ENCODE results near the gene PTPRK.
A peak's percentile ranks its signal among the peaks of the same experiment; 100 is the strongest.

The PTPRK gene

GRCh38 chr6:128007658-128008057 lies 512.7 kb downstream of the PTPRK start:
- peak; percentile 18 for TF ChIP-seq CTCF (IDR thresholded peaks at IDR 0.05; ENCODE audit: low read depth, low read length)
- DNase-seq (ENCODE audit: extremely low read depth, low read depth) = peak; percentile 43

DNA sequence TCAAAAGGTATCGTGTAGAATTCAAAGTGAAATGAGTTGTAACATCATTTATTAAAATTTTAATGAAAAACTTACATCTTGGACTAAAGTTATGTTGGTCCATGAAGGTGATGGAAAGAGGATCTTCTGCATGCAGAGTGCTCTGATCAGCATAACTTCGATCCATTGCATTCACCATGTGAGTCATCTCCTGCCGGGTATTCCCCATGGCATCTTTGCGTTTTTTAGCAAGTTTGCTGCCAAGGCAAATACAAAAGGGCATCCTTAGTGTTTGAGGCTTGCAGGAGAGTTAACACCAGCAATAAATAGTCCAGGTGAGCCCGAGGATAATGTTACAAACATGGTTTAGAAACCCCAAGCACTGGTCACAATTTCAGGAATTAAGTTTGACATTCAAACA lies 515.4 kb downstream of the PTPRK start:
- TF ChIP-seq CTCF (IDR thresholded peaks at IDR 0.05; ENCODE audit: low read depth, low read length) = no peak
- no peak for DNase-seq (ENCODE audit: extremely low read depth, low read depth)

- TF ChIP-seq CTCF (IDR thresholded peaks at IDR 0.05; ENCODE audit: low read depth, low read length) = no peak
- no peak for DNase-seq (ENCODE audit: extremely low read depth, low read depth)
These were observed 520.0 kb downstream of the PTPRK start for GRCh38 chr6:128000363-128000762.

DNA sequence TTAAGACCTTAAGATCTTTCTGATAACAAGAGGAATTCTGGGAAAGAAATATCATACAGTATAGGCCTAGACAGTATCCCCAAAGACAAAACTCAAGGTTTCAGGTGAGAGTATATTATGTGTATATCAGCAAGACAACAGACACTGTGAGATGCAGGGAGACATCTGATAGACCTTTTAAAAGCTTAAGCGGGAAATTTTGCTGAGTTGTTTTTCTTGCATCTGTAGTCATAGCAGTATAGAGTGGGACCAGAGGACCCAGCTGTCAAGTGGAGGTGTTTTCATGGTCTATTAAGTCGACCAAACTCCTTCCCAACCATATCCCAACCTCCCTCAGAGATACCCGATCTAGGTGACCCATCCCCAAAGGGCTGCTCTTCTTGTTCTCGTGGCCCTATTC lies 521.4 kb downstream of the PTPRK start:
- DNase-seq (ENCODE audit: extremely low read depth, low read depth) = no peak
- TF ChIP-seq CTCF (IDR thresholded peaks at IDR 0.05; ENCODE audit: low read depth, low read length) = no peak

- TF ChIP-seq CTCF (IDR thresholded peaks at IDR 0.05; ENCODE audit: low read depth, low read length) = no peak
- no peak for DNase-seq (ENCODE audit: extremely low read depth, low read depth)
These were observed 522.8 kb downstream of the PTPRK start for GRCh38 chr6:127997496-127998164.

- no peak for TF ChIP-seq CTCF (IDR thresholded peaks at IDR 0.05; ENCODE audit: low read depth, low read length)
- DNase-seq (ENCODE audit: extremely low read depth, low read depth) = no peak
These were observed 523.5 kb downstream of the PTPRK start for GRCh38 chr6:127996925-127997324.

- no peak for DNase-seq (ENCODE audit: extremely low read depth, low read depth)
- TF ChIP-seq CTCF (IDR thresholded peaks at IDR 0.05; ENCODE audit: low read depth, low read length) = no peak
These were observed 528.3 kb downstream of the PTPRK start for GRCh38 chr6:127992144-127992543.

Data from AG09319 (cell line).